Caco-2 (cell line): ENCODE data around the gene DAW1. TPM values are rescaled to one million over a fixed set of nuclear protein-coding genes. Genes with fewer than 3 reads are reported as not detected.
"Not testable (repeated sequence)": the region's sequence is repeated elsewhere in the genome, so short reads cannot be mapped to it uniquely, and the experiment has no call there.

Source experiments
- BruUV-seq: library from RNA; stranded (reverse); fragments of 400-500 nt; replicated peaks from 2 replicates; lab custom pipeline; 2021; lab: Mats Ljungman, UMichigan
- CTCF ChIA-PET: fragments of 300-600 bp; sonication (Branson Sonifier 250); formaldehyde crosslinking; loops from one replicate; lab custom pipeline; 2022; ENCODE audit warnings: antibody characterized with exemption; lab: Charles Lee
- POLR2A ChIA-PET: fragments of 300-600 bp; sonication (Branson Sonifier 250); formaldehyde crosslinking; loops from one replicate; lab custom pipeline; 2022; ENCODE audit warnings: antibody characterized with exemption; lab: Charles Lee
- DNase-seq, 2 experiments: peaks; one replicate each; pipeline versions ENCODE4 v3.0.0 to v3.0.0-alpha.2; 2020 to 2022
- H3K27me3 ChIP-seq: replicated peaks from 2 replicates; pipeline ENCODE4 v1.6.0; 2011; ENCODE audit warnings: low read length; ENCODE audit not compliant: control insufficient read depth, insufficient read depth
- H3K36me3 ChIP-seq: 2 replicates; pipeline ENCODE4 v1.5.1; 2011; ENCODE audit warnings: low read length; ENCODE audit not compliant: control insufficient read depth, insufficient read depth
- H3K4me1 ChIP-seq: fragments of 250-450 bp; sonication (Bioruptor Pico); 2 replicates; pipeline ENCODE4 v1.5.1; 2020; ENCODE audit warnings: mild to moderate bottlenecking
- H3K4me3 ChIP-seq: 2 replicates; pipeline ENCODE4 v1.5.1; 2011; ENCODE audit warnings: low read depth, mild to moderate bottlenecking, control low read depth, low read length
- H3K9me3 ChIP-seq: fragments of 250-450 bp; sonication (Bioruptor Pico); 2 replicates; pipeline ENCODE4 v1.5.1; 2020; ENCODE audit warnings: mild to moderate bottlenecking, moderate library complexity
- H3K27ac Mint-ChIP-seq: one replicate; pipeline ENCODE4 v1.8.0; 2022; ENCODE audit warnings: mixed read lengths; ENCODE audit not compliant: unreplicated experiment
- H3K27me3 Mint-ChIP-seq: one replicate; pipeline ENCODE4 v1.8.0; 2022; ENCODE audit warnings: mixed read lengths; ENCODE audit not compliant: insufficient read depth, unreplicated experiment
- H3K36me3 Mint-ChIP-seq: one replicate; pipeline ENCODE4 v1.8.0; 2022; ENCODE audit warnings: mild to moderate bottlenecking, mixed read lengths; ENCODE audit not compliant: insufficient read depth, unreplicated experiment
- H3K4me1 Mint-ChIP-seq: one replicate; pipeline ENCODE4 v1.8.0; 2022; ENCODE audit warnings: low read depth, mixed read lengths; ENCODE audit not compliant: unreplicated experiment
- H3K4me3 Mint-ChIP-seq: one replicate; pipeline ENCODE4 v1.8.0; 2022; ENCODE audit warnings: mild to moderate bottlenecking, moderate library complexity, mixed read lengths; ENCODE audit not compliant: unreplicated experiment
- H3K9me3 Mint-ChIP-seq: one replicate; pipeline ENCODE4 v1.8.0; 2022; ENCODE audit warnings: mixed read lengths; ENCODE audit not compliant: unreplicated experiment
- CTCF ChIP-seq, 2 experiments: fragments of 200-600 bp in 1 of 2; IDR thresholded peaks; 1 replicate in 1 of 2; 2 replicates in 1 of 2; pipeline versions ENCODE4 v1.5.1 to v1.8.0; 2011 to 2022; ENCODE audit warnings: antibody characterized with exemption in 1 of 2, control low read depth in 1 of 2, inconsistent platforms in 1 of 2, low read depth in 1 of 2, low read length in 1 of 2, mild to moderate bottlenecking in 1 of 2, moderate library complexity in 1 of 2; ENCODE audit not compliant: insufficient read depth in 1 of 2, severe bottlenecking in 1 of 2, unreplicated experiment in 1 of 2
- intact Hi-C: fragments of 100-400 bp; cut with micrococcal nuclease; formaldehyde crosslinking; loops from one replicate; pipeline ENCODE4 v1.10.0; 2022; ENCODE audit not compliant: unreplicated experiment
- total RNA-seq: library from RNA; stranded (reverse); gene quantifications from 2 replicates; pipeline ENCODE4 v1.2.3, GENCODE V29; 2022

The DAW1 gene
- total RNA-seq, 1 experiment from 2014 or later: 6.6 TPM

- no TSS peak for BruUV-seq
- POLR2A ChIA-PET: no interaction called here
- no peak for TF ChIP-seq CTCF (IDR thresholded peaks at IDR 0.05; ENCODE audit: insufficient read depth in 1 of 2, low read depth in 1 of 2, low read length in 1 of 2, severe bottlenecking in 1 of 2, unreplicated experiment in 1 of 2)
These were observed 37.0 kb upstream of the DAW1 start for GRCh38 chr2:227834423-227834822.

GRCh38 chr2:227834916-227835650 is 36.3 kb upstream of the DAW1 start:
- no peak for DNase-seq
- BruUV-seq: no TSS peak
- no peak overlapping the region for H3K4me3 Mint-ChIP-seq
- no peaks in the 10 kb centered on the region for H3K36me3 Mint-ChIP-seq
- Histone ChIP-seq H3K27me3 (no peaks in the 10 kb centered on the region), H3K4me1 (no peaks in the 10 kb centered on the region), H3K9me3 (no peaks in the 10 kb centered on the region), H3K36me3 (no peaks in the 10 kb centered on the region), H3K4me3 (no peak overlapping the region)
- CTCF ChIA-PET: no interaction called here
- H3K9me3 Mint-ChIP-seq: peaks cover 8% of the 10 kb centered on the region
- H3K4me1 Mint-ChIP-seq: no peaks in the 10 kb centered on the region
- no peaks in the 10 kb centered on the region for H3K27me3 Mint-ChIP-seq
- no peak overlapping the region for H3K27ac Mint-ChIP-seq
- no peak for TF ChIP-seq CTCF (IDR thresholded peaks at IDR 0.05; ENCODE audit: insufficient read depth in 1 of 2, low read depth in 1 of 2, low read length in 1 of 2, severe bottlenecking in 1 of 2, unreplicated experiment in 1 of 2)
- POLR2A ChIA-PET: no interaction called here
- intact Hi-C loops: no loop called here

More at GRCh38 chr2:227834423-227834822, 37.0 kb upstream of the DAW1 start:
- intact Hi-C loops: no loop called here
- no peaks in the 10 kb centered on the region for H3K27me3 Mint-ChIP-seq
- Histone ChIP-seq H3K36me3 (no peaks in the 10 kb centered on the region), H3K27me3 (no peaks in the 10 kb centered on the region), H3K9me3 (no peaks in the 10 kb centered on the region), H3K4me1 (no peaks in the 10 kb centered on the region), H3K4me3 (no peak overlapping the region)
- H3K27ac Mint-ChIP-seq: no peak overlapping the region
- H3K36me3 Mint-ChIP-seq: no peaks in the 10 kb centered on the region
- H3K4me3 Mint-ChIP-seq: no peak overlapping the region
- CTCF ChIA-PET: no interaction called here
- peaks cover 8% of the 10 kb centered on the region for H3K9me3 Mint-ChIP-seq
- DNase-seq: no peak
- no peaks in the 10 kb centered on the region for H3K4me1 Mint-ChIP-seq

GRCh38 chr2:227839339-227840129 is 31.9 kb upstream of the DAW1 start:
- POLR2A ChIA-PET: not testable (repeated sequence)

More at GRCh38 chr2:227839339-227840129, 31.9 kb upstream of the DAW1 start:
- H3K4me1 Mint-ChIP-seq, BruUV-seq, intact Hi-C loops, H3K27me3 ChIP-seq, DNase-seq, H3K27ac Mint-ChIP-seq, H3K36me3 ChIP-seq, CTCF ChIA-PET, H3K4me1 ChIP-seq, H3K4me3 ChIP-seq, H3K27me3 Mint-ChIP-seq, H3K9me3 ChIP-seq, H3K4me3 Mint-ChIP-seq, H3K36me3 Mint-ChIP-seq: not testable (repeated sequence)
- peaks cover 23% of the 10 kb centered on the region for H3K9me3 Mint-ChIP-seq
